HG03354 (cell line): ENCODE results near the gene SLC26A11.
"Not testable (repeated sequence)": the region's sequence is repeated elsewhere in the genome, so short reads cannot be mapped to it uniquely, and the experiment has no call there.

Source experiments
- ATAC-seq: cut with Tn5 transposase; IDR thresholded peaks from one replicate; pipeline ENCODE4 v1.9.1; 2021; ENCODE audit warnings: mild to moderate bottlenecking; ENCODE audit not compliant: unreplicated experiment, poor library complexity, severe bottlenecking

The SLC26A11 gene

DNA sequence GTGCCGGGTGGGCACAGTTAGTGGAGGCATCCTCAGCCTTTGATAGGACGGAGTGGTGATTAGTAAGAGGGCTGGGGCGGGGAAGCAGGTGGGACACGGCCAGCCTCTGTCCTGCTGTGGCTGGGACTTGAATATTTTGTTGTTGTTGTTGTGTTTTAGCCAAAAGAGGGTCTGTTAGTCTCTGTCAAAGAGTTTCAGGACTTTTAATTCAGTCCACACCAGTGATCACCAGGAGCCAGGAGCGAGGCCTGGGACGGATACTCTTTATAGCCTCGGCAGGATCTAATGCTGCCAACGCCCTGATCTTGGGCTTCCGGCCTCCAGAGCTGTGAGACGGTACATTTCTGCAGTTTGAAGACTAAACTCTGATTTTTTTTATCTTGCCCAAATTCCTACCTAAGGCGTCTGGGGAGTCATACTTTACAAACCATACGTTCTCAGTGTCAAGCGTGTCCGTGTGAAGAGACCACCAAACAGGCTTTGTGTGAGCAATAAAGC is 37.5 kb downstream of the SLC26A11 start:
- ATAC-seq, result no peak

GRCh38 chr17:80258296-80258695 is 38.1 kb downstream of the SLC26A11 start:
- not testable (repeated sequence) for ATAC-seq

DNA sequence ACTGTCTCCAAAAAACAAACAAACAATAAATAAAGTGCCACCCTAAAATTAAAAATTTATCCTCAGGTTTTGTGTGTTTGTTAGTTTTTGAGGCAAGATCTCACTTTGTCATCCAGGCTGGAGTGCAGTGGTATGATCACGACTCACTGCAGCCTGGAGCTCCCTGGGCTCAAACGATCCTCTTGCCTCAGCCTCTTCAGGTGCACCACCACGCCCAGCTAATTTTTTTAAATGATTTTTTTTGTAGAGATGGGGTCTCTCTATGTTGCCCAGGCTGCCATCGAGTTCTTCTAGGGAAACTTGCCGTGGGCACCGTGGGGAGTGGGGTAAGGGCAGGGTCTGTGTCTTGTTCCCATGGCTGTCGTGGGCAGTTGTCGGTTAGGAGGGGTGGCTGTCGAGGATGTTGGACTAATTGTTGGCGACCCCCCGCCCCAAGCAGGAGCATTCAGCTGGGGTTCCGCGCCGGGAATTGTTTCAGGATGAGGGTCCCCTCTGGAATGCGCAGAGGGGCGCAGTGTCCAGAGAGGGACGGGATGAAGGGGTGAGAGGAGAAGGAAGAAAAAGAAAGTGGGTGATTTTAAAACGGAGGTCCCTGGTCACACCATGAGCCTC is 39.3 kb downstream of the SLC26A11 start:
- no peak for ATAC-seq

- peak; percentile 34 for ATAC-seq
Measured at GRCh38 chr17:80260069-80260535, 39.9 kb downstream of the SLC26A11 start.

DNA sequence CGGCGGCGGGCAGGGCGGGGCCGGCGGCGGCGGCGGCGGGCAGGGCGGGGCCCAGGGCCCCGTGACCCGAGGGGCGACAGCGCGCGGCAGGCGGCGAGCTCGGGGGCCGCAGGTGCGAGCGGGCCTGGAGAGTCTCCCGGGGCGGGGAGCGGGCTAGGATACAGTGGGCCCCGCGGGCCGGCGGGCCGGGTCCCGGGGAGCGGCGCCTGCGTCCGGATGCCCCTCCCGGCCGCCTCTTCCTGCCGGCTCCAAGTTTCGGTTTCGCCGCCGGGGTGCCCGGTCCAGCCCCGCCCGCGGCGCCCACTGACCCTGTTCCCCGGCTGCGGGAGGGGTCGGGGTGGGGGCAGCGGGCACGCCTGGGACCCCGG is 40.5 kb downstream of the SLC26A11 start, which contains the start of gene RNF213:
Gene RNF213 (plus strand): TSS at position 62 of the 368 bp plus-strand sequence. CDS start 2,830 bp downstream, outside the sequence.
- peak; percentile 36 for ATAC-seq

GRCh38 chr17:80261159-80261894 is 41.1 kb downstream of the SLC26A11 start:
- ATAC-seq, result peak; percentile 13

GRCh38 chr17:80261895-80262279 is 41.7 kb downstream of the SLC26A11 start:
- ATAC-seq, result no peak

DNA sequence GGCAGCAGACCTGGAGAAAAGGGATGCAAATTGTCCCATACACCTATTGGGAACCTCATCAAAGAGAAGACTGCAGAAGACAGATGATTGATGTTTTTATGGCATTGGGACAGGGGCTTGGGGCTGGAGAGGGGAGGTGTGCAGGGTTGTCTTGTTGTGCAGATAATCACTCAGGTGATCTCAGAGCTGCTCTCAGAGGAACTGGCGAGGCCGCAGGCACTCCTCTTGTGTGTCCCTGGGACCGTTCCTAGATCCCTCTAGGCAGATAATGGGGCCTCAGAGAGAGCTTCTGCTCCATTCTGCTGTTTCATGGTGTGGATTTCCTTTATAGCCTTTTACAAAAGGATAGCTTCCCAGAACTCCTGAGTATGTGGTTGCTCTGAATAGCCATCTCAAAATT is 42.1 kb downstream of the SLC26A11 start:
- no peak for ATAC-seq

- ATAC-seq, result no peak
Measured at GRCh38 chr17:80262775-80263244, 42.6 kb downstream of the SLC26A11 start.

- peak; percentile 54 for ATAC-seq
Measured at GRCh38 chr17:80263253-80264204, 43.3 kb downstream of the SLC26A11 start.

DNA sequence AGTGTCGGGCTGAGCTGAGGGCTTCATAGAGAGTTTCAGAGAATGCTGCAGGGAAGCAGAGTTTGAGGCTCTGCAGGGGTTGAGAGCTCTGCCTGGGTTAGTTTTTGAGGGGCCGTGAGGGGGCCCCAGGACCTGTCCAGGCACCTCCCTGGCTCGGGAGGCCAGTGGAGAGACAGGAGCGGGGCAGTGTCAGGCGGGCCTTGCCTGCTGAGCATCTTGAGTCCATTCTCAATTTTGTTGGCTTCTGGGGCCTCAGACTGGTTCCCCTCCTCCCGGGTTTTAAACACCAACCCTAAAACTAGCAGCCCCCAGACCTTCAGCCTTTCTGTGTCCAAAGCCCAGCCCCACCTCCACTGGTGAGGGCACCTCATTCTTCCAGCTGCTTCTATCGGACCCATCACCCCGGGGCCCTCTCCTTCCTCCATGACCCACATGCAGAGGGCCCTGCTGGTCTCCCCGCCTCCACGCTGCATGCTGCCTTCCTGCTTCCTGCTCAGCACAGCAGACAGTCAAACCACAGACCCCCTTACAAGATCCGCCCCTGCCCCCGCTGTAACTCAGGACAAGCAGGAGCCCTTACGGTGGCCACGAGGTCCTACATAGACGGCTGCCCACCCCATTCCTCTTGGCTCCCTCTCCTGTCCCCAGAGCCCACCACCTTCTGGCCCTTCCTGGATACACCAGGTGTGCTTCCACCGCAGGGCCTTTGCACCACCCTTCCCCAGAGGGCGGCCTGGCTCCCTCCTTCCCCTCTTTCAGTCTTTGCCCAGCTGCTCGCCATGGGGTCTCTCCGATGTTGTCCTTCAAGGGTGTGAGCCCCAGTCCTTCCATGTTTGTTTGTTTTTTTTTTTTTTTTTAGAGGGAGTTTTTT is 44.2 kb downstream of the SLC26A11 start:
- no peak for ATAC-seq

- ATAC-seq, result no peak
Measured at GRCh38 chr17:80265205-80266068, 45.2 kb downstream of the SLC26A11 start.

GRCh38 chr17:80267391-80267790 is 47.2 kb downstream of the SLC26A11 start:
- no peak for ATAC-seq

GRCh38 chr17:80268427-80268826 is 48.2 kb downstream of the SLC26A11 start:
- no peak for ATAC-seq

DNA sequence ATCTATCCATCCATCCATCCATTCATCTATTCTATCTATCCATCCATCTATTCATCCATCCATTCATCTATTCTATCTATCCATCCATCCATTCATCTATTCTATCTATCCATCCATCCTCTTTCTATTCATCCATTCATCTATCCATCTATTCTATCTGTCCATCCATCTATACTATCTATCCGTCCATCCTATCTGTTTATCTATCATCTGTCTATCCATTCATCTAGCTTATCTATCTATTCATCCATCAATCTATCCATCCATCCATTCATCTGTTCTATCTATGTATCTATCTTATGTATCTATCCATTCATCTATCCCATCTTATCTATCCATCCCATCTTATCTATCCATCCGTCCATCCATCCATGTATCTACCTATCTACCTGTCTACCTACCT is 49.2 kb downstream of the SLC26A11 start:
- ATAC-seq, result no peak

GRCh38 chr17:80270104-80270503 is 49.9 kb downstream of the SLC26A11 start:
- no peak for ATAC-seq

DNA sequence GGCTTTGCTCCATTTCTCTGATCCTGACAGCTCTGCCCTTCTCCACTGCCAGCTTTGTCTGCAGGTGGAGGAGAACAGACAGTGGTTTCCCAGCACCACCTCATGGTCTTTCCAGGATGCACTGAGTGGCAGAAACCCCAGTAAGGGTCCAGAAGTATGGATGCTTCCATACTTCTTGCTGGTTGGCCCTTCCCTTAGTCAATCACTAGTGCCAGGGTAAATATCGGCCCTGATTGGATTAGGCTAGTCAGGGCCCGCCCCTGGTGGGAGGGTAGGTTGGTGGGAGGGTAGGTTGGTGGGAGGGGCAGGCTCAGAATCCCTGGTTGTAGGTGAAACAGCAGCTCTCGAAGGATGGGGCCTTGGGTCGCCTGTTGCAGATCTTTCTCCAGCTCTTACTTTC is 50.6 kb downstream of the SLC26A11 start:
- ATAC-seq, result no peak

GRCh38 chr17:80272366-80272765 is 52.1 kb downstream of the SLC26A11 start:
- no peak for ATAC-seq
